Tongue (tissue), 2 donors: ENCODE measurements around the gene SLC15A4. TPM values are rescaled to one million over a fixed set of nuclear protein-coding genes. Genes with fewer than 3 reads are reported as not detected.

Experiments used
- DNase-seq: peaks from one replicate; pipeline ENCODE4 v3.0.0-alpha.2; 2015
- total RNA-seq: library from RNA; depleted of rRNA; stranded (reverse); fragments of >200 nt; gene quantifications from one replicate; pipeline ENCODE4 v1.2.3, GENCODE V29; 2014

Gene SLC15A4
- total RNA-seq, 1 donor from 2014 or later, result 72.7 TPM

DNA sequence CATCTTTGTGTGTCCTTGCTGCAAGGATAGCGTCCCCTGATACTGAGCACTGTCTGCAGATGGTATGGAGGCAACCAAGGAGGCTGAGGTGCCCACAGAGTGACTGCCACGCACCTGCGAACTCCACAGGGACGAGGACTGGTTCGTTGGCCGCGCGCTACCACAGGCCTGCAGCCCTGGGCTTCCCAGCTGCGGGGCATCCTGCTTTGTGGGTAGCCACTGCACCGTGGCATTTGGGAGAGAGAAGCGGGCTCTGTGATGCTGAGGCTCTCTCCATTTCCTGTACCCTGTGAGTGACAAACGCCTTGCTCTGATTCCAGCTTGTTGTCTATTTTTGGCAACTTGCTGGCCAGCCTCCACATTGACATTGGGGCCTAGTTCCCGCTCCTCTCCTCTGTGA, 76.3 kb downstream of the SLC15A4 start:
- no peak for DNase-seq

- DNase-seq, result no peak
Measured at GRCh38 chr12:128745772-128746689, 77.7 kb downstream of the SLC15A4 start.

GRCh38 chr12:128743916-128744315, 79.8 kb downstream of the SLC15A4 start:
- DNase-seq, result no peak

Other genes starting within 250 kb of the SLC15A4 start
- 1.8 TPM for gene GLT1D1, start 29.5 kb upstream of the SLC15A4 start, total RNA-seq